CMK (cell line): Measurements from ENCODE around the gene NCDN.
A peak's percentile ranks its signal among the peaks of the same experiment; 100 is the strongest.

ENCODE experiments used
- DNase-seq: peaks from one replicate; pipeline ENCODE4 v3.0.0-alpha.2; 2010; ENCODE audit warnings: low read depth

Gene NCDN

GRCh38 chr1:35557611-35558373 lies at the start of gene NCDN:
TSS of gene NCDN (plus strand) at chr1:35557799. CDS start at chr1:35558191, 392 bp downstream.
- peak; percentile 95 for DNase-seq

GRCh38 chr1:35507947-35508346 lies 49.7 kb upstream of the NCDN start:
- no peak for DNase-seq

- no peak for DNase-seq
These were observed 48.0 kb upstream of the NCDN start for GRCh38 chr1:35509558-35509957.

- no peak for DNase-seq
These were observed 46.3 kb upstream of the NCDN start for GRCh38 chr1:35511305-35511704.

GRCh38 chr1:35518183-35518582 lies 39.4 kb upstream of the NCDN start:
- DNase-seq, result no peak

GRCh38 chr1:35519432-35519831 lies 38.2 kb upstream of the NCDN start:
- DNase-seq, result no peak

GRCh38 chr1:35524106-35524505 lies 33.5 kb upstream of the NCDN start:
- no peak for DNase-seq

- no peak for DNase-seq
These were observed 27.4 kb upstream of the NCDN start for GRCh38 chr1:35530168-35530567.

- DNase-seq, result no peak
These were observed 26.7 kb upstream of the NCDN start for GRCh38 chr1:35530946-35531345.

- DNase-seq, result no peak
These were observed 26.2 kb upstream of the NCDN start for GRCh38 chr1:35531368-35531767.

GRCh38 chr1:35532497-35533223 lies 24.9 kb upstream of the NCDN start:
- no peak for DNase-seq

GRCh38 chr1:35533586-35533985 lies 24.0 kb upstream of the NCDN start:
- DNase-seq, result no peak

GRCh38 chr1:35535243-35535642 lies 22.4 kb upstream of the NCDN start:
- DNase-seq, result no peak

GRCh38 chr1:35536556-35537162 lies 20.9 kb upstream of the NCDN start:
- no peak for DNase-seq

- no peak for DNase-seq
These were observed 19.8 kb upstream of the NCDN start for GRCh38 chr1:35537806-35538205.

- no peak for DNase-seq
These were observed 18.4 kb upstream of the NCDN start for GRCh38 chr1:35539073-35539823.

- no peak for DNase-seq
These were observed 17.8 kb upstream of the NCDN start for GRCh38 chr1:35539824-35540261.

- peak; percentile 34 for DNase-seq
These were observed 12.6 kb upstream of the NCDN start for GRCh38 chr1:35544976-35545375.

- no peak for DNase-seq
These were observed 11.0 kb upstream of the NCDN start for GRCh38 chr1:35546614-35547013.

- DNase-seq, result no peak
These were observed 3.7 kb upstream of the NCDN start for GRCh38 chr1:35553851-35554250.

- DNase-seq, result no peak
These were observed 3.1 kb upstream of the NCDN start for GRCh38 chr1:35554266-35555211.
